Psoas muscle (tissue), 8 donors: Measurements from ENCODE around the gene GPATCH2. TPM values are rescaled to one million over a fixed set of nuclear protein-coding genes. Genes with fewer than 3 reads are reported as not detected.

ENCODE experiments used
- ATAC-seq, 4 donors: fragments of 200-7000 bp; cut with Tn5 transposase; one replicate each; pipeline ENCODE4 v1.9.1; 2020; ENCODE audit warnings: moderate library complexity in 3 of 4, mild to moderate bottlenecking in 2 of 4
- DNase-seq, 2 donors: peaks; one replicate each; pipeline ENCODE4 v3.0.0-alpha.2; 2020
- H3K27ac ChIP-seq: fragments of 200-600 bp; one replicate; pipeline ENCODE4 v1.8.0; 2022
- H3K27me3 ChIP-seq, 3 donors: fragments of 200-600 bp in 1 of 3; one replicate each; pipeline versions ENCODE4 v1.6.1 to v1.8.0; 2013 to 2022; ENCODE audit warnings: low read length in 2 of 3, mild to moderate bottlenecking in 2 of 3, moderate library complexity in 1 of 3; ENCODE audit not compliant: insufficient read depth in 3 of 3
- H3K36me3 ChIP-seq, 2 donors: fragments of 200-600 bp in 1 of 2; one replicate each; pipeline versions ENCODE4 v1.6.1 to v1.8.0; 2013 to 2022; ENCODE audit warnings: low read depth in 1 of 2, mild to moderate bottlenecking in 1 of 2, moderate library complexity in 1 of 2; ENCODE audit not compliant: insufficient read depth in 1 of 2
- H3K4me1 ChIP-seq: fragments of 200-600 bp; one replicate; pipeline ENCODE4 v1.8.0; 2022
- H3K4me3 ChIP-seq: fragments of 200-600 bp; one replicate; pipeline ENCODE4 v1.8.0; 2022; ENCODE audit warnings: mild to moderate bottlenecking
- H3K9me3 ChIP-seq: fragments of 200-600 bp; one replicate; pipeline ENCODE4 v1.8.0; 2022
- CTCF ChIP-seq: fragments of 200-600 bp; IDR thresholded peaks from one replicate; pipeline ENCODE4 v1.8.0; 2022; ENCODE audit warnings: antibody characterized with exemption
- WGBS, 3 donors: extraction: QIAGEN DNeasy Blood & Tissue Kit; methylation state at CpG; one replicate each; pipeline versions ENCODE4 v1.1.6 to v1.1.7; 2013; 5-methylcytosine and 5-hydroxymethylcytosine counted together
- intact Hi-C, 2 donors: fragments of 100-400 bp; cut with DNase I; formaldehyde crosslinking; loops; one replicate each; pipeline versions ENCODE4 v1.11.0 to v1.14.2; 2022
- polyA plus RNA-seq, 3 donors: library from polyadenylated mRNA; stranded (reverse); fragments of 200-250 nt; gene quantifications; one replicate each; pipeline ENCODE4 v1.2.3, GENCODE V29; 2013
- total RNA-seq, 4 donors: library from RNA; stranded (reverse); fragmentation: NEBNext Ultra II Directional in 2 of 4; extraction: Animal tissue kit (Norgen Biotek cat#: 25700) in 2 of 4; gene quantifications; one replicate each; pipeline versions ENCODE4 v1.2.1 to v1.2.4, GENCODE V29; 2021 to 2023
- donor health status: healthy with polysubstance abuse.
- donor health status: DM: no; HTN: no; CAD: no; lungs with moderate emphysema.
- donor health status: Bipolar disorder and iron deficiency.
- donor health status: healthy.
- donor health status: DM: yes; HTN: yes; CAD: no.
- donor health status: DM: no; HTN: no; CAD: no.
- donor health status: DM: no; HTN: no; CAD: no.
- donor health status: DM: yes; HTN: yes; CAD: no.

GPATCH2 gene
- total and polyA plus RNA-seq, 7 donors = 2.4 to 6.1 (median 3.7) TPM

DNA sequence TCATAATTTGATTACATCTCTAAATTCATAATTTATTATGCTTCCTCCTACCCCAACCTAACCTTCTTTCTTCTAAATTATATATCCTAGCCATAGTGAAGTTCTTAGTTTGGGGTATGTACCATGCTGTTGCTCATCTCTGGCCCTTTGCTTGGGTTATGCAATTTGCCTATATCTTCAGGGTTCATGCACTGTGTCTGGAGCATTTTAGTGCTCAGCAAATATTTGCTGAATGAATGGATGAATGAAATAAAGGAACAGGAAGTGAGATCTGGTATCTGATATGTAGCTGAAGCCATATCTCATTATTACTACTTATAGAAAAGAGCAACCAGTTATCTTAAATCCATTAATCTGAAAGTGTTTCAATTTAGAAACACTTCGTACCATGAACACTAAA is 137.6 kb downstream of the GPATCH2 start:
- Histone ChIP-seq H3K27me3 (no peaks in the 10 kb centered on the region), H3K4me3 (no peak overlapping the region), H3K4me1 (no peaks in the 10 kb centered on the region), H3K36me3 (peaks cover 0 to 11% of the 10 kb centered on the region in 2 donors), H3K9me3 (no peaks in the 10 kb centered on the region), H3K27ac (no peak overlapping the region)
- TF ChIP-seq CTCF = no peak
- intact Hi-C loops = no loop called here
- 98 to 99% (median 98%) methylated on average over 1 of the region's 1 CpG for WGBS, 3 donors
- ATAC-seq (no peak), DNase-seq (no peak)

- ATAC-seq (no peak), DNase-seq (no peak)
- intact Hi-C loops = no loop called here
- H3K9me3 ChIP-seq = peaks cover 4% of the 10 kb centered on the region
- no peak for TF ChIP-seq CTCF
- no peak overlapping the region for H3K27ac ChIP-seq
- H3K4me1 ChIP-seq = no peaks in the 10 kb centered on the region
- no peaks in the 10 kb centered on the region for H3K36me3 ChIP-seq
- no peaks in the 10 kb centered on the region for H3K27me3 ChIP-seq
- H3K4me3 ChIP-seq = no peak overlapping the region
These were observed 146.0 kb downstream of the GPATCH2 start for GRCh38 chr1:217484871-217485270.

- no peaks in the 10 kb centered on the region for H3K4me1 ChIP-seq
- H3K27ac ChIP-seq = no peak overlapping the region
- peaks cover 9% of the 10 kb centered on the region for H3K9me3 ChIP-seq
- 82 to 86% (median 85%) methylated on average over 3 of the region's 3 CpGs for WGBS, 3 donors
- H3K36me3 ChIP-seq = no peaks in the 10 kb centered on the region
- TF ChIP-seq CTCF = no peak
- DNase-seq (no peak), ATAC-seq (peak in 1 of 4 donors; percentile 27)
- H3K27me3 ChIP-seq = no peaks in the 10 kb centered on the region
- H3K4me3 ChIP-seq = no peak overlapping the region
- intact Hi-C loops = no loop called here
These were observed 148.4 kb downstream of the GPATCH2 start for GRCh38 chr1:217482356-217483102.

DNA sequence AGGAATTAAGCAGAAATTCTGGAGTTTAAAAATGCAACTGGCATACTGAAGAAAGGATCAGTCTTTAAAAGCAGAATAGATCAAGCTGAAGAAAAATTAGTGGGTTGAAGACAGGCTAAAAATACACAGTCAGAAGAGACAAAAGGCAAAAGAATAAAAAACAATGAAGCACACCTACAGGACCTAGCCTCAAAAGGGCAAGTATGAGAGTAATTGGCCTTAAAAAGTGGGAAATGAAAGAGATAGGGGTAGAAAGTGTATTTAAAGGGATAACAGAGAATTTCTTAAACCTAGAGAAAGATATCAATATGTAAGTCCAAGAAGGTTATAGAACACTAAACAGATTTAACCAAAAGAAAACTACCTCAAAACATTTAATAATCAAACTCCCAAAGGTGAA is 152.4 kb downstream of the GPATCH2 start:
- ATAC-seq = no peak
- no peak for TF ChIP-seq CTCF
- H3K4me3 ChIP-seq = no peak overlapping the region
- intact Hi-C loops = no loop called here
- H3K4me1 ChIP-seq = no peaks in the 10 kb centered on the region
- H3K9me3 ChIP-seq = peaks cover 9% of the 10 kb centered on the region
- no peaks in the 10 kb centered on the region for H3K27me3 ChIP-seq
- DNase-seq = no peak
- H3K27ac ChIP-seq = no peak overlapping the region
- no peaks in the 10 kb centered on the region for H3K36me3 ChIP-seq

- Histone ChIP-seq H3K27ac (no peak overlapping the region), H3K4me3 (no peak overlapping the region), H3K36me3 (no peaks in the 10 kb centered on the region), H3K9me3 (no peaks in the 10 kb centered on the region), H3K27me3 (no peaks in the 10 kb centered on the region), H3K4me1 (no peaks in the 10 kb centered on the region)
- intact Hi-C loops = no loop called here
- no peak for DNase-seq
- ATAC-seq = no peak
- WGBS, 3 donors = 92 to 100% (median 96%) methylated on average over 1 of the region's 1 CpG
- TF ChIP-seq CTCF = no peak
These were observed 158.0 kb downstream of the GPATCH2 start for GRCh38 chr1:217472915-217473314.
